Activated naive CD8-positive, alpha-beta T cell treated with anti-CD3 and anti-CD28 coated beads, Interleukin-2, amount 10 ng/mL, durations not matched to agents 7 days and 5 days (primary cell): ENCODE results near the gene TFAP2D. TPM values are rescaled to one million over a fixed set of nuclear protein-coding genes. Genes with fewer than 3 reads are reported as not detected.

Experiments used
- ATAC-seq: fragments of 150-1000 bp; cut with Tn5 transposase; one replicate; pipeline ENCODE4 v1.10.0; 2021; ENCODE audit warnings: low read depth, moderate library complexity
- POLR2A ChIA-PET: fragments of 350-600 bp; sonication (Branson Sonifier 250); formaldehyde crosslinking; loops from one replicate; lab custom pipeline; 2021; ENCODE audit warnings: antibody characterized with exemption; lab: Charles Lee
- DNase-seq: peaks from one replicate; pipeline ENCODE4 v3.0.0; 2021
- H3K27ac Mint-ChIP-seq: one replicate; pipeline ENCODE4 v1.8.0; 2022; ENCODE audit warnings: mild to moderate bottlenecking, mixed read lengths
- H3K27me3 Mint-ChIP-seq: one replicate; pipeline ENCODE4 v1.8.0; 2022; ENCODE audit warnings: mild to moderate bottlenecking, moderate library complexity, mixed read lengths
- H3K36me3 Mint-ChIP-seq: one replicate; pipeline ENCODE4 v1.8.0; 2021; ENCODE audit warnings: mild to moderate bottlenecking, mixed read lengths
- H3K4me1 Mint-ChIP-seq: one replicate; pipeline ENCODE4 v1.8.0; 2021; ENCODE audit warnings: mixed read lengths
- H3K4me3 Mint-ChIP-seq: one replicate; pipeline ENCODE4 v1.8.0; 2022; ENCODE audit warnings: mild to moderate bottlenecking, moderate library complexity, mixed read lengths
- H3K9me3 Mint-ChIP-seq: one replicate; pipeline ENCODE4 v1.8.0; 2021; ENCODE audit warnings: mixed read lengths
- total RNA-seq, 2 experiments: library from RNA; stranded (reverse); gene quantifications; one replicate each; pipeline ENCODE4 v1.2.3, GENCODE V29; 2021

TFAP2D gene
- total RNA-seq, 2 experiments from 2014 or later, result not detected

GRCh38 chr6:50742161-50742560 is 28.8 kb downstream of the TFAP2D start:
- Mint-ChIP-seq H3K27ac (no peak overlapping the region), H3K27me3 (no peaks in the 10 kb centered on the region), H3K9me3 (no peaks in the 10 kb centered on the region), H3K4me1 (no peaks in the 10 kb centered on the region), H3K4me3 (no peak overlapping the region), H3K36me3 (no peaks in the 10 kb centered on the region)
- POLR2A ChIA-PET, result no interaction called here
- DNase-seq, result no peak
- ATAC-seq, result no peak

- ATAC-seq, result no peak
- no peaks in the 10 kb centered on the region for H3K27me3 Mint-ChIP-seq
- DNase-seq, result no peak
- H3K36me3 Mint-ChIP-seq, result no peaks in the 10 kb centered on the region
- H3K27ac Mint-ChIP-seq, result no peak overlapping the region
- H3K4me1 Mint-ChIP-seq, result no peaks in the 10 kb centered on the region
- POLR2A ChIA-PET, result no interaction called here
- H3K4me3 Mint-ChIP-seq, result no peak overlapping the region
- H3K9me3 Mint-ChIP-seq, result no peaks in the 10 kb centered on the region
Measured at GRCh38 chr6:50744976-50745375, 31.6 kb downstream of the TFAP2D start.

GRCh38 chr6:50762798-50763197 is 49.5 kb downstream of the TFAP2D start:
- H3K36me3 Mint-ChIP-seq, result no peaks in the 10 kb centered on the region
- ATAC-seq (no peak), DNase-seq (no peak)
- no peaks in the 10 kb centered on the region for H3K4me1 Mint-ChIP-seq
- POLR2A ChIA-PET, result no interaction called here
- H3K9me3 Mint-ChIP-seq, result no peaks in the 10 kb centered on the region
- H3K27ac Mint-ChIP-seq, result no peak overlapping the region
- H3K4me3 Mint-ChIP-seq, result no peak overlapping the region
- H3K27me3 Mint-ChIP-seq, result no peaks in the 10 kb centered on the region

GRCh38 chr6:50778696-50779095 is 65.4 kb downstream of the TFAP2D start:
- POLR2A ChIA-PET, result no interaction called here
- Mint-ChIP-seq H3K27me3 (no peaks in the 10 kb centered on the region), H3K27ac (no peak overlapping the region), H3K4me3 (no peak overlapping the region), H3K4me1 (no peaks in the 10 kb centered on the region), H3K9me3 (no peaks in the 10 kb centered on the region), H3K36me3 (no peaks in the 10 kb centered on the region)
- DNase-seq, result no peak
- no peak for ATAC-seq

- H3K36me3 Mint-ChIP-seq, result no peaks in the 10 kb centered on the region
- no peak overlapping the region for H3K4me3 Mint-ChIP-seq
- ATAC-seq, result no peak
- no peak overlapping the region for H3K27ac Mint-ChIP-seq
- DNase-seq, result no peak
- no peaks in the 10 kb centered on the region for H3K9me3 Mint-ChIP-seq
- POLR2A ChIA-PET, result no interaction called here
- H3K27me3 Mint-ChIP-seq, result no peaks in the 10 kb centered on the region
- no peaks in the 10 kb centered on the region for H3K4me1 Mint-ChIP-seq
Measured at GRCh38 chr6:50780382-50780781, 67.1 kb downstream of the TFAP2D start.

DNA sequence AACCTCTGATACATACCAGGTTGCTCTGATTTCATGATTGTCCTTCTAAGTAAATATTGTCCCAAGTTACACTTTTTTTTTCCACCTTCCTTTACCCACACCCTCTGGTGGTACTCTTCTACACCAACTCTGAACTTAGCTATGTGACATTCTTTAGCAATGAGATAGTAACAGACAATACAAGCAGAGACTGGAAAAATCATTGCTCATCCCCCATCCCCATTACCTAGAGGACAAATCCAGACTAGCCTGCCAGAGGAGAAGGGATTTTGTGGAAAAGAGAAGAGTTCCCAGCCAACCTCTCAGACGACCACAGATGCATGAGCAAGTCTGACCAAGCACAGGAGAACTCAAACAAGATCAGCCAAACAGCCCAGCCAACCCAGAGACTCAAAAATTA is 72.6 kb downstream of the TFAP2D start:
- no peaks in the 10 kb centered on the region for H3K4me1 Mint-ChIP-seq
- POLR2A ChIA-PET, result no interaction called here
- ATAC-seq, result no peak
- H3K4me3 Mint-ChIP-seq, result no peak overlapping the region
- peaks cover 2% of the 10 kb centered on the region for H3K27me3 Mint-ChIP-seq
- no peak for DNase-seq
- H3K9me3 Mint-ChIP-seq, result no peaks in the 10 kb centered on the region
- H3K27ac Mint-ChIP-seq, result no peak overlapping the region
- H3K36me3 Mint-ChIP-seq, result no peaks in the 10 kb centered on the region

DNA sequence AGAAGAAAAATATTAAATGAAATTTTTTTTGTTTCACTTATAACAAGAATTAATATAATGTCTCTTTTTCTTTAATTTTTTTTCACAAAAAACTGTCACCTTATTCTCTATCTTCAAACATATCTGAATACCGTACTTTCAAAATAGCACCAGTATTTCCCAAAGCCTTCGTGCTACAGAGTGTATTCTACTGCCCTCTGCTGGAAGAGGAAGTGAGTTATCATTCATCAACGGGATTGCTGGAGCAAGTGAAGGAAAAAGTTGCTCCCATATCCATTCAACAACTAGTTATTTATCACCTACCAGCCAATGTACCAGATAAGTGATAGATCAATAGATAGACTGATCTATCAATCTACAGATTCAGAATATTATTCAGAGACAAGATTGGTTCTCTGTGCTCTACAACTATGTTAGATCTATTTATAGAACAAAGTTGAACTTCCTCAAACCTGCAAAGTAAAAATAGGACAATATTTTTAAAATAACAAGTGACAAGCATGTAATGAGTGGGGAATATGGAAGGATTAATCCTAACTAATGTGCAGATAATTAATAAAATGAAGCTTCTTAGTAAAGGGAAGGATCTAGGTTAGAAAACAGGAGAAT is 78.7 kb downstream of the TFAP2D start:
- H3K9me3 Mint-ChIP-seq, result no peaks in the 10 kb centered on the region
- no peak for DNase-seq
- peaks cover 2% of the 10 kb centered on the region for H3K27me3 Mint-ChIP-seq
- no peaks in the 10 kb centered on the region for H3K36me3 Mint-ChIP-seq
- ATAC-seq, result no peak
- H3K4me1 Mint-ChIP-seq, result no peaks in the 10 kb centered on the region
- H3K4me3 Mint-ChIP-seq, result no peak overlapping the region
- no peak overlapping the region for H3K27ac Mint-ChIP-seq
- POLR2A ChIA-PET, result no interaction called here

- Mint-ChIP-seq H3K9me3 (no peaks in the 10 kb centered on the region), H3K4me3 (no peak overlapping the region), H3K27ac (no peak overlapping the region), H3K36me3 (no peaks in the 10 kb centered on the region), H3K27me3 (no peaks in the 10 kb centered on the region), H3K4me1 (no peaks in the 10 kb centered on the region)
- POLR2A ChIA-PET, result no interaction called here
- DNase-seq (no peak), ATAC-seq (no peak)
Measured at GRCh38 chr6:50792771-50793170, 79.4 kb downstream of the TFAP2D start.

- Mint-ChIP-seq H3K36me3 (no peaks in the 10 kb centered on the region), H3K27ac (no peak overlapping the region), H3K27me3 (no peaks in the 10 kb centered on the region), H3K4me1 (no peaks in the 10 kb centered on the region), H3K4me3 (no peak overlapping the region), H3K9me3 (no peaks in the 10 kb centered on the region)
- POLR2A ChIA-PET, result no interaction called here
- no peak for DNase-seq
- no peak for ATAC-seq
Measured at GRCh38 chr6:50795574-50795973, 82.2 kb downstream of the TFAP2D start.

DNA sequence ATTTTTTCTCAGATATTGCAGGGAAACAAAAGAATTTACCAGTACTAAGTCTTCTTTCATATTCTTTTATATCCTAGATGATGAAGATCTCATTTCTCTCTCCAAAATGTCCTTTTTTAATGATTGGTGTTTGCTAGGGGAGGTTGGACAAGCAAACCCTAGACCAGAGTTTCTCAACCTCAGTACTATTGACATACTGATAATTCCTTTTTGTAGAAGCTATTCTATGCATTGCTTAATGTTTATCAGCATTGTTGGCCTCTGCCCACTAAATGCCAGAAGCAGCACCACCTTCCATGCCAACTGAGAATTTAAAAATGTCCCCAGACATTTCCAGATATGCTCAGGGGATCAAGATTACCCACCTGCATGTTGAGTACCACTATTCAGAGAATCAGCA is 91.0 kb downstream of the TFAP2D start:
- POLR2A ChIA-PET, result no interaction called here
- ATAC-seq (no peak), DNase-seq (no peak)
- H3K4me1 Mint-ChIP-seq, result no peaks in the 10 kb centered on the region
- no peaks in the 10 kb centered on the region for H3K27me3 Mint-ChIP-seq
- no peaks in the 10 kb centered on the region for H3K36me3 Mint-ChIP-seq
- no peak overlapping the region for H3K27ac Mint-ChIP-seq
- H3K4me3 Mint-ChIP-seq, result no peak overlapping the region
- H3K9me3 Mint-ChIP-seq, result no peaks in the 10 kb centered on the region

DNA sequence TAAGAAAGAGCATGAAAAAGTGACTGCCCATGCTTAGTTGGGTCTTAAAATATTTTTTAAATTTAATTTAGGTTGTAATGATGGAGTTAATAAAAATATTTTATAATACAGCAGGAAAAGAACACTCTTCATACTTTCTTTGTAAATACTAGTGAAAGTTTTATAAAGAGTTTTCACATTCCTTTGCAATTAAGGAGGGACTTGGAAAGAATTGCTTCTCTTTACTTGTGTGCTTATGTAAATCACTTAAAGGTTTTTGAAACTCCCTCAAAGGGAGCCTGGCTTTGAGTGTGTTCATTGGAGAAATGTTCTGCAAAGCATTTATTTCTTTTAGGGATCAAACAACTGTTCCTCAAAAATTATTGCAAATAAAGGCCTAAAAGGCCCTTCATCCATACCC is 93.7 kb downstream of the TFAP2D start:
- DNase-seq (no peak), ATAC-seq (no peak)
- Mint-ChIP-seq H3K27ac (no peak overlapping the region), H3K9me3 (no peaks in the 10 kb centered on the region), H3K4me1 (no peaks in the 10 kb centered on the region), H3K36me3 (no peaks in the 10 kb centered on the region), H3K27me3 (no peaks in the 10 kb centered on the region), H3K4me3 (no peak overlapping the region)
- POLR2A ChIA-PET, result no interaction called here

DNA sequence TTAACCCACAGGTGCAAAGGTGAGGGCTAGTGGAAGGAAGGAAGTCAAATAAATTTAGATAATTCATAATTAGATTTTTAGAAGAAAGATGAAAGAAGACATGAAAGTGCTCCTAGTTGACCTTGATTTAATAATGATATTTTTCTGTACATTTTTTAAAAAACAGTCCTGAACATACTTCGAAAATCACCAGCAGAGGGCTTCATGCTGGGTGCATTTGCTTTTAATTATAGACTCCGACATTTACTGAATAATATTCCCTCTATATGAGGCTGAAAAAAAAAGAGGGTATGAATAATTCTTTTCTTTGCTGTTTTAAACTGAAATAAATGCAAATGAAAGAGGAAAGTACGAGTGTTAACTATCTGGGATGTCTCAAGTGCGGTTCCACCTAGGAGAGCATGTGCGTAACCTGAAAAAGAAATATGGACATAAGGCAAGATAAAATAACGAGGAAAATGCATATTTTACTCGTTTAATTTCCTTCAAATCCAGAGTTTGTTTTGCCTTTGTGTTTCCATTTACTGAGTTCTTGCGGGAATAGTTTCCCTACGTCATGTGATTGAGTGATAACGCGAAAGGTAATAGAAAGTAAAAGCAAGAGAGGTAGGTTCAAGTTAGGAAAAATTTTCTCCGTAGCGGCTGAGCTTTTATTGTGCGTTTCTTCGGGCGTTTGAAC is 102.2 kb downstream of the TFAP2D start:
- H3K27me3 Mint-ChIP-seq, result peaks cover 44% of the 10 kb centered on the region
- DNase-seq, result no peak
- no peaks in the 10 kb centered on the region for H3K36me3 Mint-ChIP-seq
- ATAC-seq, result no peak
- POLR2A ChIA-PET, result no interaction called here
- peaks cover 4% of the 10 kb centered on the region for H3K4me1 Mint-ChIP-seq
- H3K4me3 Mint-ChIP-seq, result peak overlapping the region; percentile 90
- no peaks in the 10 kb centered on the region for H3K9me3 Mint-ChIP-seq
- peak overlapping the region; percentile 28 for H3K27ac Mint-ChIP-seq

DNA sequence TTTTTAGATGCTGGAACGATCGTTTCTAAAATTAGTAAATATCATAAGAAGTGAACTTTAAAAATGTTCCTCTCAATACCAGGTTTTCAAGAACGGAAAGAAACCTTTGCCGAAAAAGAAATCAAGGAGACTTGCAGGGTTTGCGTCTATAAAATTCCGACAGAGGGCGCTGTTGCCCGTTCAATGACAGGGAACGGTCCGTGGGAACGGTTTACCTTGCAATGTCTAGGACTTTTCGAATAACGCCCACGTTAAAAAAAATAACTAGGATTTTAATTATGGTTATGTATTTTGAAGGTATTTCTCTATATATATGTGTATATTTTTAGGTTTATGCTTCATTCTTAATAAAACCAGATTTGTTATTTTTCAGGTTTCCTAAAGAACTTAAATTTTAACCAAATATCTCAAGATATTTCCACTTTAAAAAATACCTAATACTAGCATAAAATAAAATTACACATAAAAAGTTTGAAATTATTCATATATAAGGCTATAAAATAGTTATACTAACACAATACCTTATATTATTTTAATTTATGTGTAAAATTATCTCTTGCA is 102.9 kb downstream of the TFAP2D start:
- peak overlapping the region; percentile 90 for H3K4me3 Mint-ChIP-seq
- ATAC-seq (peak; percentile 45), DNase-seq (peak; percentile 62)
- peak overlapping the region; percentile 28 for H3K27ac Mint-ChIP-seq
- no peaks in the 10 kb centered on the region for H3K36me3 Mint-ChIP-seq
- no peaks in the 10 kb centered on the region for H3K9me3 Mint-ChIP-seq
- POLR2A ChIA-PET, result no interaction called here
- peaks cover 4% of the 10 kb centered on the region for H3K4me1 Mint-ChIP-seq
- peaks cover 51% of the 10 kb centered on the region for H3K27me3 Mint-ChIP-seq

DNA sequence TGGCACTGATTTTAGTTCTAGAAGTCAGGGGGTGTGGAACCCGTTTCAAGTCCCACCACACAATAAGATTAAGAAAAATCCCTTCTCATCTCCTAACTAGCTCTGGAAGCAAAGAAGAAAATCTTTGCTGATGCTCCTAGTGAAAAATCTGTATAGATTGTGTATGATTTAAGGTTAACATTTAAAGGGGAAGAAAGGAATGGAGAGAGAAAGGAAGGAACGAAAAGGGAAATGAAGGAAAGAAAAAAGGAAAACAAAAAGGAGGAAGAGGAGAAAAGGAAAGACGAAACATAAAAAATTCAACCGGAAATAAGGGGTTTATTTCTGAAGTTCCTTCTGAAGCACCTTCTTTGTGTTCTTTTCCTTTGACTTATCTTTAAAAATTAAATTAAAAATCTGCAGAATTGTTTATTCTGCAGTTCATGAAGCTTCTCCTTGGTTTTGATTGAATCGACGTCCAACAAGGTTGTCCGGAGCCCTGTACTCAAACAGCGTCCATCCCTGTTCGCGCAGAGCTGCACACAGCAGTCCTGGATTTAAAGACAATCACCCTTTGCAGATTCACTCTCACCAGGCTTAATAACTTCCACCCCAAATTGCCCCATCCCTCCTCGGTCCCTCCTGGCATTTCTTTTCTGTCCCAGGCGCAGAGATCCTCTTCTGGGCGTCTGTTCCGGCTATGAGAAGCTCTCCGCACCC is 103.8 kb downstream of the TFAP2D start:
- POLR2A ChIA-PET, result no interaction called here
- DNase-seq, result no peak
- Mint-ChIP-seq H3K4me1 (peaks cover 4% of the 10 kb centered on the region), H3K4me3 (no peak overlapping the region), H3K27ac (no peak overlapping the region), H3K27me3 (peaks cover 59% of the 10 kb centered on the region), H3K9me3 (no peaks in the 10 kb centered on the region), H3K36me3 (peaks cover under 1% of the 10 kb centered on the region)
- ATAC-seq, result no peak
